ENCODE results near the gene GCGR. TPM values are rescaled to one million over a fixed set of nuclear protein-coding genes. Genes with fewer than 3 reads are reported as not detected.

The GCGR gene
- total RNA-seq, 1 donor, result not detected

DNA sequence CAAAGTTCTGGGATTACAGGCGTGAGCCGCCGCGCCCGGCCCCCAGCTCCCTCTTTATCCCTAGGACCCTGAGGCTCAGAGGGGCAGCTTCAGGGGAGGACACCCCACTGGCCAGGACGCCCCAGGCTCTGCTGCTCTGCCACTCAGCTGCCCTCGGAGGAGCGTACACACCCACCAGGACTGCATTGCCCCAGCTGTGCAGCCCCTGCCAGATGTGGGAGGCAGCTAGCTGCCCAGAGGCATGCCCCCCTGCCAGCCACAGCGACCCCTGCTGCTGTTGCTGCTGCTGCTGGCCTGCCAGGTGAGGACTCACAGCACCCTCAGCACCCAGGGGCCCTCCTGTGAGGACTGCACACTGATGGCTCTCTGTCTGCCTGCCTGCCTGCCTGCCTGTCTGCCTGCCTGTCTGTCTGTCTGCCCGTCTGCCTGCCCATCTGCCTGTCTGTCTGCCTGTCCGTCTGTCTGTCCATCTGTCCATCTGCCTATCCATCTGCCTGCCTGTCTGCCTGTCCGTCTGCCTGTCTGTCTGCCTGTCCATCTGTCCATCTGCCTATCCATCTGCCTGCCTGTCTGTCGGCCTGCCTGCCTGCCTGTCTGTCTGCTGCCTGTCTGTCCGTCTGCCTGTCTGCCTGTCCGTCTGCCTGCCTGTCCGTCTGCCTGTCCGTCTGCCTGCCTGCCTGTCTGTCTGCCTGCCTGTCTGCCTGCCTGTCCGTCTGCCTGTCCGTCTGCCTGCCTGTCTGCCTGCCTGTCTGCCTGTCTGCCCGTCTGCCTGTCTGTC lies 5.0 kb downstream of the GCGR start:
- no peak for DNase-seq (ENCODE audit: low read depth)
- TF ChIP-seq, protein P1, sequence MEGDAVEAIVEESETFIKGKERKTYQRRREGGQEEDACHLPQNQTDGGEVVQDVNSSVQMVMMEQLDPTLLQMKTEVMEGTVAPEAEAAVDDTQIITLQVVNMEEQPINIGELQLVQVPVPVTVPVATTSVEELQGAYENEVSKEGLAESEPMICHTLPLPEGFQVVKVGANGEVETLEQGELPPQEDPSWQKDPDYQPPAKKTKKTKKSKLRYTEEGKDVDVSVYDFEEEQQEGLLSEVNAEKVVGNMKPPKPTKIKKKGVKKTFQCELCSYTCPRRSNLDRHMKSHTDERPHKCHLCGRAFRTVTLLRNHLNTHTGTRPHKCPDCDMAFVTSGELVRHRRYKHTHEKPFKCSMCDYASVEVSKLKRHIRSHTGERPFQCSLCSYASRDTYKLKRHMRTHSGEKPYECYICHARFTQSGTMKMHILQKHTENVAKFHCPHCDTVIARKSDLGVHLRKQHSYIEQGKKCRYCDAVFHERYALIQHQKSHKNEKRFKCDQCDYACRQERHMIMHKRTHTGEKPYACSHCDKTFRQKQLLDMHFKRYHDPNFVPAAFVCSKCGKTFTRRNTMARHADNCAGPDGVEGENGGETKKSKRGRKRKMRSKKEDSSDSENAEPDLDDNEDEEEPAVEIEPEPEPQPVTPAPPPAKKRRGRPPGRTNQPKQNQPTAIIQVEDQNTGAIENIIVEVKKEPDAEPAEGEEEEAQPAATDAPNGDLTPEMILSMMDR (IDR thresholded peaks at IDR 0.05; ENCODE audit: insufficient read depth, low read length), result no peak
- H3K4me3 ChIP-seq (ENCODE audit: low read depth, low read length), result no peak overlapping the region

DNA sequence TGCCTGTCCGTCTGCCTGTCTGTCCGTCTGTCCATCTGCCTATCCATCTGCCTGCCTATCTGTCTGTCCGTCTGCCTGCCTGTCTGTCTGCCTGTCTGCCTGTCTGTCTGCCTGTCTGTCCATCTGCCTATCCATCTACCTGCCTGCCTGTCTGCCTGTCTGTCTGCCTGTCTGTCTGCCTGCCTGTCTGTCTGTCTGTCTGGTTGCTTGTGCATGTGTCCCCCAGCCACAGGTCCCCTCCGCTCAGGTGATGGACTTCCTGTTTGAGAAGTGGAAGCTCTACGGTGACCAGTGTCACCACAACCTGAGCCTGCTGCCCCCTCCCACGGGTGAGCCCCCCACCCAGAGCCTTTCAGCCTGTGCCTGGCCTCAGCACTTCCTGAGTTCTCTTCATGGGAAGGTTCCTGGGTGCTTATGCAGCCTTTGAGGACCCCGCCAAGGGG lies 5.6 kb downstream of the GCGR start:
- H3K4me3 ChIP-seq (ENCODE audit: low read depth, low read length), result no peak overlapping the region
- DNase-seq (ENCODE audit: low read depth), result no peak
- TF ChIP-seq, protein P1 (IDR thresholded peaks at IDR 0.05; ENCODE audit: insufficient read depth, low read length), result no peak

DNA sequence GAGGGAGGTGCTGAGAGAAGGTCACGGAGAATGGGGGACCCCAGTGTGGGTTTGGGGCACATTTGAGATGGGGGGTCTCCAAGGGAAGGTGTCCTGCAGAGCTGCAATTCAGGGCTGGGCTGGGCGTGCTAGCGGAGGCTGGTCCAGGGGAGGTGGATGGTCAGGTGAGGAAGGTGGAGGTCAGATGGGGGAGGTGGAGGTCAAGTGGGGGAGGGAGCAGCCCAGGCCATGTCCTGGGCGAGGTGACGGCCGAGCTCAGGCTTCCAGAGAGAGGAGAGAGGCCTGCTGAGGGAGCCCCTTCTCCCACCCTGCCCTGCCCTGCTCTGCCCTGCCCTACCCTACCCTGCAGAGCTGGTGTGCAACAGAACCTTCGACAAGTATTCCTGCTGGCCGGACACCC lies 6.5 kb downstream of the GCGR start:
- no peak for DNase-seq (ENCODE audit: low read depth)
- no peak overlapping the region for H3K4me3 ChIP-seq (ENCODE audit: low read depth, low read length)
- TF ChIP-seq, protein P1 (IDR thresholded peaks at IDR 0.05; ENCODE audit: insufficient read depth, low read length), result no peak

DNA sequence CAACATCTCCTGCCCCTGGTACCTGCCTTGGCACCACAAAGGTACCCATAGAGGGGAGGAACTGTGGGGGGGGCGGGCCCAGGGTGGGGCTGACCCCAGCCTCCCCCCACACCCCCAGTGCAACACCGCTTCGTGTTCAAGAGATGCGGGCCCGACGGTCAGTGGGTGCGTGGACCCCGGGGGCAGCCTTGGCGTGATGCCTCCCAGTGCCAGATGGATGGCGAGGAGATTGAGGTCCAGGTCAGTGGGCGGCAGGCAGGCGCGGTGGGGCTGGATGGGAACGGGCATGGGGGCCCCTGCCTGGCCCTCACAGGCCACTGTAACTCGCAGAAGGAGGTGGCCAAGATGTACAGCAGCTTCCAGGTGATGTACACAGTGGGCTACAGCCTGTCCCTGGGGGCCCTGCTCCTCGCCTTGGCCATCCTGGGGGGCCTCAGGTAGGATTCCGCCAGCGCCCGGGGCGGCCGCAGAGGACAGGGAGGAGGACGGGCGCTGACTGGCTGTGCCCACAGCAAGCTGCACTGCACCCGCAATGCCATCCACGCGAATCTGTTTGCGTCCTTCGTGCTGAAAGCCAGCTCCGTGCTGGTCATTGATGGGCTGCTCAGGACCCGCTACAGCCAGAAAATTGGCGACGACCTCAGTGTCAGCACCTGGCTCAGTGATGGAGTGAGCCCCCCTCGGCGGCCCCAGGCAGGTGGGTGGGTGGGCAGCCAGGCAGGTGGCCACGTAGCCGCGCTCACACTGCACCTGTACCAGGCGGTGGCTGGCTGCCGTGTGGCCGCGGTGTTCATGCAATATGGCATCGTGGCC lies 7.1 kb downstream of the GCGR start:
- TF ChIP-seq, protein P1 (IDR thresholded peaks at IDR 0.05; ENCODE audit: insufficient read depth, low read length), result no peak
- no peak overlapping the region for H3K4me3 ChIP-seq (ENCODE audit: low read depth, low read length)
- no peak for DNase-seq (ENCODE audit: low read depth)

DNA sequence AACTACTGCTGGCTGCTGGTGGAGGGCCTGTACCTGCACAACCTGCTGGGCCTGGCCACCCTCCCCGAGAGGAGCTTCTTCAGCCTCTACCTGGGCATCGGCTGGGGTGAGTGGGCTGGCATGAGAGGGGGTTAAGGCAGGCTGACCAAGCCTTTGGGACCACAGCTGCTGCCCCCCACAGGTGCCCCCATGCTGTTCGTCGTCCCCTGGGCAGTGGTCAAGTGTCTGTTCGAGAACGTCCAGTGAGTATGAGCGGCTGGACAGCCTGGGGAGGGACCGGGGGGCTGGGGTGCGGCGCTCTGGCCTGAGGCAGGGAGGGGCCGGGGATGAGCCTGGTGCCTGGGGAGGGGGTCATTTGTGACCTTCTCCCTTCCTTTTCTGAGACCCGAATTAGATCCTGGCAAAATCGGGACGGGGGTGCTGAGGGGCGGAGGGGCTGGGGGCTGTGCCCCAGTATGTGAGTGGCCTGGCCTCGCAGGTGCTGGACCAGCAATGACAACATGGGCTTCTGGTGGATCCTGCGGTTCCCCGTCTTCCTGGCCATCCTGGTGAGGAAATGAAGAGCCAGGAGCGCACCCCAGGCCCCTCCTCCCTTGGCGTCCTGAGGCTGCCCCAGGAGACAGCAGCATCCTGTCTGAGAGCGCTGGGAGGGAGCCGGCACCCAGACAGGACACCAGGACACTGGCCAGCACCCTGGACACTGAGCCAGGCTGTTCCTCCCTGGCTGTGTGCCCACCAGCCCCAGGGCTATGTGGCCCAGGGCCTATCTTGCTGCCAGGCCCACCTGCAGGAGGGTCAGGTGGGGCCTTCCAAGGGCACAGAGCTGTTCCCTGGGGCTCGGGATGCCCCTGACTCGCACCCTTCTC lies 8.0 kb downstream of the GCGR start:
- TF ChIP-seq, protein P1 (IDR thresholded peaks at IDR 0.05; ENCODE audit: insufficient read depth, low read length), result no peak
- DNase-seq (ENCODE audit: low read depth), result no peak
- no peak overlapping the region for H3K4me3 ChIP-seq (ENCODE audit: low read depth, low read length)

DNA sequence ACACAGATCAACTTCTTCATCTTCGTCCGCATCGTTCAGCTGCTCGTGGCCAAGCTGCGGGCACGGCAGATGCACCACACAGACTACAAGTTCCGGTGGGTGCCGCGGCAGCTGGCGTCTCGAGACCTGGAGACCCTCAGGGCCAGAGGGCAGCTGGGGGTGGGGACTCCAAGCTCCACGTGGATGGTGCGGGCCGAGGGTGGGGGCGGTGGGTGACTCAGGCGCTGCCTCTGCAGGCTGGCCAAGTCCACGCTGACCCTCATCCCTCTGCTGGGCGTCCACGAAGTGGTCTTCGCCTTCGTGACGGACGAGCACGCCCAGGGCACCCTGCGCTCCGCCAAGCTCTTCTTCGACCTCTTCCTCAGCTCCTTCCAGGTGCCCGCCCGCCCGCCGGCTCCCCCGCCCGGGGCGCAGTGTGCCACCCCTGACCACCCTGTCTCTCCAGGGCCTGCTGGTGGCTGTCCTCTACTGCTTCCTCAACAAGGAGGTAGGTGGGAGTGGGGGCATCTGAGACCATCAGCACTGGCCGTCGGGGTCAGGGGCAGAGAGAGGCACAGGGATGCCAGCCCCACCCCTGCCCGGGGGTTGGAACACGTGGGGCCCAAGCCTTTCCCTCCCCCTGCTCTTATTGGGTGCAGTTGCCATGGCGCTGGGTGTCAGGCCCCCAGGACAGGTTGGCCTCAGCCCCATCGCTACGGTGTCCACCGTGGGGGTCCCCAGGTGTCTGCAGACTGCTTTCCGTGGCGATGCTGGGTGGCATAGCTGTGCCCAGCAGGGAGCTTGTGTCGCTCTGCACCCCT lies 8.8 kb downstream of the GCGR start:
- no peak overlapping the region for H3K4me3 ChIP-seq (ENCODE audit: low read depth, low read length)
- no peak for DNase-seq (ENCODE audit: low read depth)
- TF ChIP-seq, protein P1 (IDR thresholded peaks at IDR 0.05; ENCODE audit: insufficient read depth, low read length), result no peak

All from fibroblast of the aortic adventitia (primary cell).